ENCODE measurements around the gene RAET1E.
"Not testable (repeated sequence)": the region's sequence is repeated elsewhere in the genome, so short reads cannot be mapped to it uniquely, and the experiment has no call there.

RAET1E gene

GRCh38 chr6:149897855-149898744 lies at the start of gene RAET1E:
Gene RAET1E, minus strand, starts transcription at chr6:149898113. Its CDS starts 7,212 bp downstream, at chr6:149890901.
- DNase-seq, result no peak

GRCh38 chr6:149947533-149947932 lies 49.6 kb upstream of the RAET1E start:
- DNase-seq, result not testable (repeated sequence)

GRCh38 chr6:149946631-149947030 lies 48.7 kb upstream of the RAET1E start:
- DNase-seq, result not testable (repeated sequence)

- not testable (repeated sequence) for DNase-seq
Measured at GRCh38 chr6:149945276-149945675, 47.4 kb upstream of the RAET1E start.

- DNase-seq, result not testable (repeated sequence)
Measured at GRCh38 chr6:149943321-149943720, 45.4 kb upstream of the RAET1E start.

GRCh38 chr6:149942461-149942829 lies 44.5 kb upstream of the RAET1E start:
- no peak for DNase-seq

- peak; percentile 93 for DNase-seq
Measured at GRCh38 chr6:149941583-149942460, 43.9 kb upstream of the RAET1E start, which contains the start of gene ULBP2. Gene ULBP2, plus strand, starts transcription at chr6:149942014. Its CDS starts 59 bp downstream, at chr6:149942073.

- DNase-seq, result no peak
Measured at GRCh38 chr6:149940672-149940982, 42.7 kb upstream of the RAET1E start.

- DNase-seq, result no peak
Measured at GRCh38 chr6:149939909-149940671, 42.2 kb upstream of the RAET1E start.

- DNase-seq, result no peak
Measured at GRCh38 chr6:149939356-149939648, 41.4 kb upstream of the RAET1E start.

- peak; percentile 43 for DNase-seq
Measured at GRCh38 chr6:149938571-149939355, 40.9 kb upstream of the RAET1E start.

- DNase-seq, result not testable (repeated sequence)
Measured at GRCh38 chr6:149938013-149938570, 40.2 kb upstream of the RAET1E start.

GRCh38 chr6:149936743-149937142 lies 38.8 kb upstream of the RAET1E start:
- no peak for DNase-seq

GRCh38 chr6:149935668-149936067 lies 37.8 kb upstream of the RAET1E start:
- DNase-seq, result no peak

- DNase-seq, result no peak
Measured at GRCh38 chr6:149935246-149935645, 37.3 kb upstream of the RAET1E start.

- DNase-seq, result peak; percentile 73
Measured at GRCh38 chr6:149934249-149935156, 36.6 kb upstream of the RAET1E start.

- DNase-seq, result no peak
Measured at GRCh38 chr6:149933461-149933860, 35.5 kb upstream of the RAET1E start.

- no peak for DNase-seq
Measured at GRCh38 chr6:149933036-149933435, 35.1 kb upstream of the RAET1E start.

- no peak for DNase-seq
Measured at GRCh38 chr6:149931501-149931900, 33.6 kb upstream of the RAET1E start.

GRCh38 chr6:149929422-149929821 lies 31.5 kb upstream of the RAET1E start:
- no peak for DNase-seq

GRCh38 chr6:149927025-149927424 lies 29.1 kb upstream of the RAET1E start:
- not testable (repeated sequence) for DNase-seq
